MM.1S (cell line): ENCODE data around the gene NFIX.

Source experiments
- DNase-seq: peaks from one replicate; pipeline ENCODE4 v3.0.0-alpha.2; 2015
- H2AFZ ChIP-seq: fragments of 300-600 bp; sonication (generic); 2 replicates; pipeline ENCODE4 v1.6.0; 2016; ENCODE audit warnings: antibody characterized with exemption, low read length
- H3F3A ChIP-seq: fragments of 300-600 bp; sonication (generic); 2 replicates; pipeline ENCODE4 v1.6.1; 2016; ENCODE audit warnings: mild to moderate bottlenecking, antibody characterized with exemption, low read length, moderate library complexity, mixed read lengths; ENCODE audit not compliant: insufficient read depth
- H3K27ac ChIP-seq: fragments of 300-600 bp; sonication (generic); 2 replicates; pipeline ENCODE4 v1.5.1; 2016; ENCODE audit warnings: mild to moderate bottlenecking, low read length
- H3K27me3 ChIP-seq: fragments of 300-600 bp; sonication (generic); replicated peaks from 2 replicates; pipeline ENCODE4 v1.6.0; 2016; ENCODE audit warnings: low read length; ENCODE audit not compliant: insufficient read depth
- H3K36me3 ChIP-seq: fragments of 300-600 bp; sonication (generic); replicated peaks from 2 replicates; pipeline ENCODE4 v1.6.1; 2016; ENCODE audit warnings: mild to moderate bottlenecking, low read length, mixed read lengths; ENCODE audit not compliant: insufficient read depth
- H3K4me1 ChIP-seq: fragments of 300-600 bp; sonication (generic); 2 replicates; pipeline ENCODE4 v1.6.1; 2016; ENCODE audit warnings: low read length, mixed read lengths
- H3K4me2 ChIP-seq: fragments of 300-600 bp; sonication (generic); 2 replicates; pipeline ENCODE4 v1.6.0; 2016; ENCODE audit warnings: low read depth, low read length
- H3K4me3 ChIP-seq: fragments of 300-600 bp; sonication (generic); 2 replicates; pipeline ENCODE4 v1.5.1; 2016; ENCODE audit warnings: low read length, mixed read lengths
- H3K79me2 ChIP-seq: fragments of 300-600 bp; sonication (generic); 2 replicates; pipeline ENCODE4 v1.6.1; 2016; ENCODE audit warnings: mixed run types, low read length, mixed read lengths
- H3K9ac ChIP-seq: fragments of 300-600 bp; sonication (generic); 2 replicates; pipeline ENCODE4 v1.6.1; 2016; ENCODE audit warnings: low read length, mixed read lengths
- H3K9me2 ChIP-seq: fragments of 300-600 bp; sonication (generic); replicated peaks from 2 replicates; pipeline ENCODE4 v1.6.1; 2016; ENCODE audit warnings: mild to moderate bottlenecking, low read length, mixed read lengths; ENCODE audit not compliant: insufficient read depth
- H3K9me3 ChIP-seq: fragments of 300-600 bp; sonication (generic); replicated peaks from 2 replicates; pipeline ENCODE4 v1.6.1; 2016; ENCODE audit warnings: mild to moderate bottlenecking, low read length, mixed read lengths; ENCODE audit not compliant: insufficient read depth
- H4K20me1 ChIP-seq: fragments of 300-600 bp; sonication (generic); 2 replicates; pipeline ENCODE4 v1.6.1; 2016; ENCODE audit warnings: mild to moderate bottlenecking, low read length, moderate library complexity, mixed read lengths; ENCODE audit not compliant: insufficient read depth
- EZH2 ChIP-seq: fragments of 300-600 bp; sonication (generic); optimal IDR thresholded peaks from 2 replicates; pipeline ENCODE3; 2017; ENCODE audit warnings: low read depth, mild to moderate bottlenecking, antibody characterized with exemption, low read length, mixed read lengths
- EZH2phosphoT487 ChIP-seq: fragments of 300-600 bp; sonication (generic); IDR thresholded peaks from 2 replicates; pipeline ENCODE4 v1.6.1; 2018; ENCODE audit warnings: antibody characterized with exemption, low read length
- TF ChIP-seq, protein P1 (sequence below): fragments of 300-600 bp; sonication (generic); IDR thresholded peaks from 2 replicates; pipeline ENCODE4 v1.5.1; 2016; ENCODE audit warnings: antibody characterized with exemption, low read length, mixed read lengths

NFIX gene

DNA sequence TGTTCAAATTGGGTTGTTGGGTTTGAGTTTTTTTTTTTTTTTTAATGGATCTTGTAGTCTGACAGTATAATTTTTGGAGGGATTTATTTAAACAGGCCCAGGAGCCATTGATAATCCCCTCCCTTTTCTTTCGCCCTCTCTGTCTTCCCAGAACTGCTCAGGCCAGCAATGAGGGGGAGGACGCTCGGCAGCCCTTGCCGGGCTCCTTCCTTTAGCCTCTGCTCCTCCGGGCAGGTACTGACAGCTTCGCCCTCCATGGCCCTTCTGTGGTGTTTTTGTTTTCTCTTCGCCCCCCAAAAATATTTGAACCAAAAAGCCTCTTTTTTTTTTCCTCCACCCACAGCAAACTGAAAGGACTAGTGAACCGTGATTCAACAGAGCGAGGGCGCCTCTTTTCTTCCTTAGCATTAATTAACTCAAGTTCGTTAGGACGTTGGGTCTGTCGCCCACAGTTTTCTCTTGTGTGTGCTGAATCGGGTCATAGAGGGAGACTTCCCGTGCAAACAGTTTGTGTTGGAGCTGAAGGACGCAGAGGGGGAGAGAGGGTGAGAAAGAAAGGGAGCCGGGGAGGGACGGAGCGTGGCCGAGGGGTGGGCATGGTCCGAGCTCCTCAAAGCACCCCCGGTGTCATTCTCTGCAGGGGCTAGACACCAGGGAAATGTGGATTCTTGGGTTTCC lies 21.5 kb downstream of the NFIX start:
- Histone ChIP-seq H3K9ac (no peak overlapping the region), H3K9me3 (no peaks in the 10 kb centered on the region), H3K36me3 (no peaks in the 10 kb centered on the region), H3K4me1 (peaks cover 2% of the 10 kb centered on the region; the same call in 1 of the 2 replicates), H3K4me2 (no peak overlapping the region), H3K79me2 (no peaks in the 10 kb centered on the region), H3K4me3 (no peak overlapping the region), H3F3A (0 out of 2 replicates have a peak, but pooled peaks cover 2% of the 10 kb centered on the region), H3K9me2 (no peaks in the 10 kb centered on the region), H4K20me1 (no peaks in the 10 kb centered on the region), H3K27ac (no peak overlapping the region), H3K27me3 (peaks cover 70% of the 10 kb centered on the region), H2AFZ (no peak overlapping the region)
- DNase-seq: no peak
- TF ChIP-seq EZH2 (no peak), EZH2phosphoT487 (no peak)
- TF ChIP-seq, protein P1, sequence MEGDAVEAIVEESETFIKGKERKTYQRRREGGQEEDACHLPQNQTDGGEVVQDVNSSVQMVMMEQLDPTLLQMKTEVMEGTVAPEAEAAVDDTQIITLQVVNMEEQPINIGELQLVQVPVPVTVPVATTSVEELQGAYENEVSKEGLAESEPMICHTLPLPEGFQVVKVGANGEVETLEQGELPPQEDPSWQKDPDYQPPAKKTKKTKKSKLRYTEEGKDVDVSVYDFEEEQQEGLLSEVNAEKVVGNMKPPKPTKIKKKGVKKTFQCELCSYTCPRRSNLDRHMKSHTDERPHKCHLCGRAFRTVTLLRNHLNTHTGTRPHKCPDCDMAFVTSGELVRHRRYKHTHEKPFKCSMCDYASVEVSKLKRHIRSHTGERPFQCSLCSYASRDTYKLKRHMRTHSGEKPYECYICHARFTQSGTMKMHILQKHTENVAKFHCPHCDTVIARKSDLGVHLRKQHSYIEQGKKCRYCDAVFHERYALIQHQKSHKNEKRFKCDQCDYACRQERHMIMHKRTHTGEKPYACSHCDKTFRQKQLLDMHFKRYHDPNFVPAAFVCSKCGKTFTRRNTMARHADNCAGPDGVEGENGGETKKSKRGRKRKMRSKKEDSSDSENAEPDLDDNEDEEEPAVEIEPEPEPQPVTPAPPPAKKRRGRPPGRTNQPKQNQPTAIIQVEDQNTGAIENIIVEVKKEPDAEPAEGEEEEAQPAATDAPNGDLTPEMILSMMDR: no peak

DNA sequence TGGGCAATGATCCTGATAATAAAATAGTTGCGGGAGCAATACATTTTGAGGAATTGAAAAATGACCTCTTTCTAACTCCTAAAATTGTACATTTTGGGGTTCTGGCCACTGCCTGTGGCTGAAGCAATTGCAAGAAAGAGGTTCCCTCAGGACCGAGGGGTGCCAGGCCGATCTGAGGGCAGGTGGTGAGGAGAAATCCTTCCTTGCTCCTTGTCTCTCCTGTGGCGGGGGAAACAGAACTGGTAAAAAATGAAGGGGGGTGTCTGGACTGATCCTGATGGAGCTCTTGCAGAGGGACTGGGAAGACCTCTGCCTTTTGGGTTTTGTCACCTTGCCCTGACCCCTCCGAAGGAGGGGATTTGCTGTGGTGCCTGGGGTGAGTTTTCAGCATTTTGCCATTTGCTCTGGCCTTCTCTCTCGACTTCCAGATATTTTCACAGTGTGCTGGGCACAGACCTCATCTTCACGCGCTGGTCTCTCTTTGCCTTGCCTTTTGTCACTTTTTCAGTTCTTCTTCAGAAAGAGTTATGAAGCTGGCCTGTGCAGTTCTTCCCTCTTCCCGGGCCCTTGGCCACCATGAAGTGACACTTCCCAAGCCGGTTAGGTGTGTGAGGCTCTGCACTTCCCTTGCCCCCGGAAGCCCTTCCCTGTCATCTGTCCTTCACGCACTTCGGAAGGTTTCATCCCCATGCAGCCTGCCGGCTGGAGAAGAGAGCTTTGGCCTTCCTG lies 22.2 kb downstream of the NFIX start:
- Histone ChIP-seq H3K9ac (no peak overlapping the region), H3F3A (0 out of 2 replicates have a peak, but pooled peaks cover 9% of the 10 kb centered on the region), H3K79me2 (no peaks in the 10 kb centered on the region), H3K36me3 (no peaks in the 10 kb centered on the region), H3K9me3 (no peaks in the 10 kb centered on the region), H3K4me1 (peaks cover 8% of the 10 kb centered on the region; the same call in 1 of the 2 replicates), H2AFZ (no peak overlapping the region), H3K27me3 (peaks cover 62% of the 10 kb centered on the region), H3K4me2 (no peak overlapping the region), H3K4me3 (no peak overlapping the region), H3K9me2 (no peaks in the 10 kb centered on the region), H3K27ac (no peak overlapping the region), H4K20me1 (no peaks in the 10 kb centered on the region)
- no peak for TF ChIP-seq EZH2phosphoT487
- TF ChIP-seq, protein P1: no peak
- TF ChIP-seq EZH2: no peak
- DNase-seq: no peak

DNA sequence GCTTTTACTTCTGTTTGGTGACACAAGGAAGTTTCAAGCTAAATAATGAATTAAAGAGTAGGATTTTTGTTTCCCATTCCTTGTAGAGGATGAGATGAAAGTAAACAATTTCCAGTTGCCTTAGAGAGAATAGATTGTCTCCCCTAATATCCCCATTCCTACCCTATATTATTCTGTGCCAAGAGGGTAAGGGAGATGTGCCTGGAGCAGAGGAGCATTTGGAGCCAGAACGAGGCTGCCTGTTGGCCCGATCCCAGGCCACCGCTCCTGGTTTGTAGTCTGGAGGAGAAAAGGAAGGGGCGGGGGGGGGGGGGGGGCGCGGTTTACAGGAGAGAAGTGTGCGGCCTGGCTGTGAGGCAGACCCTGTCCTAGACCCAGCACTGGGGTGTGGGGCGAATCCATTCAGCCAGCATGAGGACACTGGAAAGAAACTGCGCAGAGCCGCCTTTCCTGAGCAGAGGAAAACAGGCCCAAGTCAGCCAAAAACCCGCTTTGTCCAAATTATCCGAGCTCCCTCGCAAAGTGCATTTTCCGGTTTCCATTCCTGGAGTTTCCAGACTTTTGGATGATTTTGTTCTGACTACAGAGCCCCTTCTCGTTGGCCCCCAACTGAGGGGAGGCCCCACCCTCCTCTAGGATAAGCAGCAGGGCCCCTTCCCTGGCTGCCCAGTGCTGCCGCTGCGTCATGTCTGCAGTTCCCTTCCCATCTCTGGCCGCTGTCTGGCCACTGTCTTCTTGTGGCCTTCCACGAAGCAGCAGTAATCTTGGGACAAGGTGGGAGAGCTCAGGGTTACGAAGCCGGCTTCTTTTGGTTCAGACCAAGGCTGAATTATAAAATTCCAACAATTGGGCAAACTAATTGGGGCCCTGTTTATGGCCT lies 23.0 kb downstream of the NFIX start:
- Histone ChIP-seq H4K20me1 (no peaks in the 10 kb centered on the region), H3K4me1 (peaks cover 8% of the 10 kb centered on the region; the same call in 1 of the 2 replicates), H3K27me3 (peaks cover 54% of the 10 kb centered on the region), H3F3A (peaks cover 17% of the 10 kb centered on the region; the same call in 1 of the 2 replicates), H3K4me3 (no peak overlapping the region), H3K27ac (no peak overlapping the region), H3K4me2 (no peak overlapping the region), H3K9ac (no peak overlapping the region), H2AFZ (no peak overlapping the region), H3K36me3 (no peaks in the 10 kb centered on the region), H3K79me2 (no peaks in the 10 kb centered on the region), H3K9me3 (no peaks in the 10 kb centered on the region), H3K9me2 (no peaks in the 10 kb centered on the region)
- TF ChIP-seq, protein P1: no peak
- no peak for TF ChIP-seq EZH2
- no peak for TF ChIP-seq EZH2phosphoT487
- DNase-seq: no peak
